Measurements from ENCODE around the gene ADGRL2.

ADGRL2 gene

DNA sequence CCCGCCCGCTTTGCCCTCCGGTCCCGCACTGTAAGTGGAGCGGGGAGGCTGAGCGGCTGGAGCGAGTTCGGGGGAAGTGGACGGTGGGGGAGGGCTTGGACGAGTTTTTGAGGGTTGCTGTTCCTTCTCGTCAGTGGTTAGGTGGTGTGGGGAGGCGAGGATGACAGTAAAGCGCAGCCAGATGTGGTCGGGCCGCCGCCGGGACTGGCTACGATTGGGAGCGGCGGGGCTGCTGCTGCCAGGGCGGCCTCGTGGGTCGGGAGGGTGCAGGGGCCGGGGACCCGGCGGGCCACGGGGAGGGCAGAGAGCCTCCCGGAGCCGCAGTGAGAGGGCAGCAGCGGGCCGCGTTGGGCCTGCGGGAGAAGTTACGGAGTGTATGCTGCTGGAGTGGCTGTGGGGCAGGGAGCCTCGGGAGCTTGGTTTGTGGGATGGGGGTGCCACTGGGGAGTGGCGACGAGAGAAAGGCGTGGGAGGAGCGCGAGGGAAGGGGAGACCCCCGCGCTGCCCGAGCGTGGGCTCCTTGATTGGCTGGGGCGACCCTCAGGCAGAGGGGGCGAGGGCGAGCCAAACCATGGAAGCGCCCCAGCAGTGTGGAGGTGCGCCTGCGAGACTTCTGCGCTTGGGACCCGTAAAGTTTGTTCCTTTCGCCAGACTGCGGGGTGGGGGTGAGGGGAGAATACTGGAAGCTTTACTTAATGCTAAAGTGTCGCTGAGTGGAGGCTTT lies 2.1 kb downstream of the ADGRL2 start (continued):
- TF ChIP-seq, protein P1, sequence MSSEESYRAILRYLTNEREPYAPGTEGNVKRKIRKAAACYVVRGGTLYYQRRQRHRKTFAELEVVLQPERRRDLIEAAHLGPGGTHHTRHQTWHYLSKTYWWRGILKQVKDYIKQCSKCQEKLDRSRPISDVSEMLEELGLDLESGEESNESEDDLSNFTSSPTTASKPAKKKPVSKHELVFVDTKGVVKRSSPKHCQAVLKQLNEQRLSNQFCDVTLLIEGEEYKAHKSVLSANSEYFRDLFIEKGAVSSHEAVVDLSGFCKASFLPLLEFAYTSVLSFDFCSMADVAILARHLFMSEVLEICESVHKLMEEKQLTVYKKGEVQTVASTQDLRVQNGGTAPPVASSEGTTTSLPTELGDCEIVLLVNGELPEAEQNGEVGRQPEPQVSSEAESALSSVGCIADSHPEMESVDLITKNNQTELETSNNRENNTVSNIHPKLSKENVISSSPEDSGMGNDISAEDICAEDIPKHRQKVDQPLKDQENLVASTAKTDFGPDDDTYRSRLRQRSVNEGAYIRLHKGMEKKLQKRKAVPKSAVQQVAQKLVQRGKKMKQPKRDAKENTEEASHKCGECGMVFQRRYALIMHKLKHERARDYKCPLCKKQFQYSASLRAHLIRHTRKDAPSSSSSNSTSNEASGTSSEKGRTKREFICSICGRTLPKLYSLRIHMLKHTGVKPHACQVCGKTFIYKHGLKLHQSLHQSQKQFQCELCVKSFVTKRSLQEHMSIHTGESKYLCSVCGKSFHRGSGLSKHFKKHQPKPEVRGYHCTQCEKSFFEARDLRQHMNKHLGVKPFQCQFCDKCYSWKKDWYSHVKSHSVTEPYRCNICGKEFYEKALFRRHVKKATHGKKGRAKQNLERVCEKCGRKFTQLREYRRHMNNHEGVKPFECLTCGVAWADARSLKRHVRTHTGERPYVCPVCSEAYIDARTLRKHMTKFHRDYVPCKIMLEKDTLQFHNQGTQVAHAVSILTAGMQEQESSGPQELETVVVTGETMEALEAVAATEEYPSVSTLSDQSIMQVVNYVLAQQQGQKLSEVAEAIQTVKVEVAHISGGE (tag by site-specific recombination; conservative IDR thresholded peaks at IDR 0.05; ENCODE audit: low read depth) = no peak; the same call in none of the 2 replicates
- no peak for TF ChIP-seq ZNF670 (tag by site-specific recombination; IDR thresholded peaks at IDR 0.05; ENCODE audit: low read depth)
- TF ChIP-seq KLF9 (tag by site-specific recombination; IDR thresholded peaks at IDR 0.05; ENCODE audit: low read depth) = peak; percentile 33
- TF ChIP-seq ZNF548 (tag by site-specific recombination; IDR thresholded peaks at IDR 0.05) = no peak
- TF ChIP-seq ZSCAN23 (tag by site-specific recombination; IDR thresholded peaks at IDR 0.05) = no peak
- TF ChIP-seq ZBTB21 (tag by site-specific recombination; IDR thresholded peaks at IDR 0.05) = no peak
- no peak for TF ChIP-seq SCRT1 (tag by site-specific recombination; IDR thresholded peaks at IDR 0.05; ENCODE audit: borderline replicate concordance)
- TF ChIP-seq KLF17 (tag by site-specific recombination; IDR thresholded peaks at IDR 0.05) = no peak
- TF ChIP-seq, protein P2, sequence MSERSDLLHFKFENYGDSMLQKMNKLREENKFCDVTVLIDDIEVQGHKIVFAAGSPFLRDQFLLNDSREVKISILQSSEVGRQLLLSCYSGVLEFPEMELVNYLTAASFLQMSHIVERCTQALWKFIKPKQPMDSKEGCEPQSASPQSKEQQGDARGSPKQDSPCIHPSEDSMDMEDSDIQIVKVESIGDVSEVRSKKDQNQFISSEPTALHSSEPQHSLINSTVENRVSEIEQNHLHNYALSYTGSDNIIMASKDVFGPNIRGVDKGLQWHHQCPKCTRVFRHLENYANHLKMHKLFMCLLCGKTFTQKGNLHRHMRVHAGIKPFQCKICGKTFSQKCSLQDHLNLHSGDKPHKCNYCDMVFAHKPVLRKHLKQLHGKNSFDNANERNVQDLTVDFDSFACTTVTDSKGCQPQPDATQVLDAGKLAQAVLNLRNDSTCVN (tag by site-specific recombination; optimal IDR thresholded peaks at IDR 0.05) = peak; percentile 85
- TF ChIP-seq ZNF223 (tag by site-specific recombination; IDR thresholded peaks at IDR 0.05) = no peak

GRCh38 chr1:81803431-81804110 lies 2.8 kb downstream of the ADGRL2 start:
- H3K27ac ChIP-seq (ENCODE audit: extremely low read depth, low read depth, low read length) = peak overlapping the region; percentile 95
- H3K4me1 ChIP-seq (ENCODE audit: control insufficient read depth, insufficient read depth, low read length) = peaks cover 24% of the 10 kb centered on the region
- H3K9me3 ChIP-seq (ENCODE audit: control insufficient read depth, insufficient read depth, low read depth, low read length) = no peaks in the 10 kb centered on the region
- H3K4me3 ChIP-seq (ENCODE audit: low read depth, low read length) = peak overlapping the region; percentile 99
- POLR2A ChIA-PET = no interaction called here
- H3K36me3 ChIP-seq (ENCODE audit: control insufficient read depth in 2 of 2, insufficient read depth in 1 of 2, low read length in 2 of 2) = no peaks in the 10 kb centered on the region
- CTCF ChIA-PET = interaction anchor here (0.8 kb wide), 1 partner anchor 93 kb away, joined by 4 read pairs; no protein-coding TSS in a partner anchor
- TF ChIP-seq SP2 (tag by site-specific recombination; IDR thresholded peaks at IDR 0.05) = peak; percentile 27; the same call in 1 of the 2 replicates
- TF ChIP-seq ZNF10 (tag by site-specific recombination; IDR thresholded peaks at IDR 0.05) = no peak
- TF ChIP-seq ZNF585B (tag by site-specific recombination; IDR thresholded peaks at IDR 0.05) = no peak
- TF ChIP-seq ZNF266 (tag by site-specific recombination; IDR thresholded peaks at IDR 0.05; ENCODE audit: low read depth) = no peak
- TF ChIP-seq ZNF366 (tag by site-specific recombination; conservative IDR thresholded peaks at IDR 0.05) = peak; percentile 60
- TF ChIP-seq, protein P3, sequence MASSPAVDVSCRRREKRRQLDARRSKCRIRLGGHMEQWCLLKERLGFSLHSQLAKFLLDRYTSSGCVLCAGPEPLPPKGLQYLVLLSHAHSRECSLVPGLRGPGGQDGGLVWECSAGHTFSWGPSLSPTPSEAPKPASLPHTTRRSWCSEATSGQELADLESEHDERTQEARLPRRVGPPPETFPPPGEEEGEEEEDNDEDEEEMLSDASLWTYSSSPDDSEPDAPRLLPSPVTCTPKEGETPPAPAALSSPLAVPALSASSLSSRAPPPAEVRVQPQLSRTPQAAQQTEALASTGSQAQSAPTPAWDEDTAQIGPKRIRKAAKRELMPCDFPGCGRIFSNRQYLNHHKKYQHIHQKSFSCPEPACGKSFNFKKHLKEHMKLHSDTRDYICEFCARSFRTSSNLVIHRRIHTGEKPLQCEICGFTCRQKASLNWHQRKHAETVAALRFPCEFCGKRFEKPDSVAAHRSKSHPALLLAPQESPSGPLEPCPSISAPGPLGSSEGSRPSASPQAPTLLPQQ (tag by site-specific recombination; IDR thresholded peaks at IDR 0.05) = peak; percentile 60
- peak; percentile 31; the same call in 1 of the 2 replicates for TF ChIP-seq IKZF3 (tag by site-specific recombination; IDR thresholded peaks at IDR 0.05)
- TF ChIP-seq ZNF433 (tag by site-specific recombination; IDR thresholded peaks at IDR 0.05; ENCODE audit: low read depth) = no peak
- no peak for TF ChIP-seq ZNF221 (tag by site-specific recombination; IDR thresholded peaks at IDR 0.05; ENCODE audit: borderline replicate concordance)
- TF ChIP-seq ZNF513 (tag by site-specific recombination; IDR thresholded peaks at IDR 0.05) = peak; percentile 50; the same call in 1 of the 2 replicates
- no peak for TF ChIP-seq ZNF146 (tag by site-specific recombination; IDR thresholded peaks at IDR 0.05)
- no peak for TF ChIP-seq ZBTB21 (tag by site-specific recombination; IDR thresholded peaks at IDR 0.05)
- TF ChIP-seq PRDM1 (tag by site-specific recombination; IDR thresholded peaks at IDR 0.05) = peak; percentile 86
- TF ChIP-seq ZNF561 (tag by site-specific recombination; IDR thresholded peaks at IDR 0.05; ENCODE audit: borderline replicate concordance) = 0 out of 2 replicates have a peak, but pooled peaks have one; percentile 30
- TF ChIP-seq ZNF76 (tag by site-specific recombination; IDR thresholded peaks at IDR 0.05; ENCODE audit: borderline replicate concordance, low read depth) = no peak
- peak; percentile 20; the same call in 1 of the 2 replicates for TF ChIP-seq ZNF394 (tag by site-specific recombination; IDR thresholded peaks at IDR 0.05; ENCODE audit: borderline replicate concordance)
- peak; percentile 68 for TF ChIP-seq ZBTB17 (tag by site-specific recombination; IDR thresholded peaks at IDR 0.05)
